ENCODE results near the gene DNAH17. TPM values are rescaled to one million over a fixed set of nuclear protein-coding genes. Genes with fewer than 3 reads are reported as not detected.

DNAH17 gene
- total RNA-seq, 4 donors from 2014 or later = 0.89 to 15.4 (median 3.8) TPM

DNA sequence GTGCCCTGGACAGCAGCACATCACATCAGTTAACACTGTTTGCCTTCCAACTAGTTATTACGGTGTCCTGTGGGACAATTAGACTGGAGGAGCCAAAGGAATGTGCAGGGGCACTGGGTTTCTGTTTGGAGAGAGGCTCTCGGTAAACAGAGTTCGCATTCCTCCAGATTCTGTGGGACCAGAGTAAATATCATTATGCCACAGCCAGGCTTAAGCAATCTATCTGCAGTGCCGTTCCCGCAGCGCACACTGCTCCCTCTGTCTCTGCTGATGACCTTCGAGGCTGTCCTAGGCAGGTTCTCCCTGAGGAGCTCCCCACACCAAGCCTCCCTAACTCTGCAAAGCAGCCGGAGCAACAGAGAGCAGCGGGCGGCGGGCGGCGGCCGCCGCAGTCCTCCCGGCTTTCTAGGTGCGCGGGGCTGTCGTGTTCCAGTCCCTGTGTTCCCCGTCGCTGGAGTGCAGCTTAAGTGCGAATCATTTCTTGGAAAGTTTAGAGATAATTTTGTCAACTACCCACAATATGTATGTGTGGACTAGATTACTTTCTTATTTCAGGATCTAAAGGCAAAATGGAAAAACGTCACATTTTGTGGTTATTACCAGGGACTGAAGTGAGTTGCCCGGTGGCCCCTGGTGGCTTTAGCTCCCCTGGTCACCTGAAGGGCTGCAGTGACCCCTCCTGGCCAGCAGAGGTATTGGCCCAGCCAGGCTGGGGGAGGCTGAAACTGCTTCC is 155.5 kb downstream of the DNAH17 start:
- intact Hi-C loops (cut with DNase I; ENCODE audit: low total_unique reads) = loop anchor here (2.0 to 5.0 kb wide), 2 partner anchors 61 to 129 kb away; partner anchors contain the start of gene SOCS3
- DNase-seq (ENCODE audit: low spot score in 2 of 2) = peak; percentile 55 to 94
- WGBS, 2 donors = 79 to 80% methylated on average over 24 of the region's 24 CpGs
- no peak for TF ChIP-seq POLR2A (IDR thresholded peaks at IDR 0.05)
- TF ChIP-seq, protein P1, sequence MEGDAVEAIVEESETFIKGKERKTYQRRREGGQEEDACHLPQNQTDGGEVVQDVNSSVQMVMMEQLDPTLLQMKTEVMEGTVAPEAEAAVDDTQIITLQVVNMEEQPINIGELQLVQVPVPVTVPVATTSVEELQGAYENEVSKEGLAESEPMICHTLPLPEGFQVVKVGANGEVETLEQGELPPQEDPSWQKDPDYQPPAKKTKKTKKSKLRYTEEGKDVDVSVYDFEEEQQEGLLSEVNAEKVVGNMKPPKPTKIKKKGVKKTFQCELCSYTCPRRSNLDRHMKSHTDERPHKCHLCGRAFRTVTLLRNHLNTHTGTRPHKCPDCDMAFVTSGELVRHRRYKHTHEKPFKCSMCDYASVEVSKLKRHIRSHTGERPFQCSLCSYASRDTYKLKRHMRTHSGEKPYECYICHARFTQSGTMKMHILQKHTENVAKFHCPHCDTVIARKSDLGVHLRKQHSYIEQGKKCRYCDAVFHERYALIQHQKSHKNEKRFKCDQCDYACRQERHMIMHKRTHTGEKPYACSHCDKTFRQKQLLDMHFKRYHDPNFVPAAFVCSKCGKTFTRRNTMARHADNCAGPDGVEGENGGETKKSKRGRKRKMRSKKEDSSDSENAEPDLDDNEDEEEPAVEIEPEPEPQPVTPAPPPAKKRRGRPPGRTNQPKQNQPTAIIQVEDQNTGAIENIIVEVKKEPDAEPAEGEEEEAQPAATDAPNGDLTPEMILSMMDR (IDR thresholded peaks at IDR 0.05) = peak in 1 of 3 donors; percentile 79
- H3K4me3 ChIP-seq (ENCODE audit: low read depth, poor library complexity, severe bottlenecking) = no peak overlapping the region

DNA sequence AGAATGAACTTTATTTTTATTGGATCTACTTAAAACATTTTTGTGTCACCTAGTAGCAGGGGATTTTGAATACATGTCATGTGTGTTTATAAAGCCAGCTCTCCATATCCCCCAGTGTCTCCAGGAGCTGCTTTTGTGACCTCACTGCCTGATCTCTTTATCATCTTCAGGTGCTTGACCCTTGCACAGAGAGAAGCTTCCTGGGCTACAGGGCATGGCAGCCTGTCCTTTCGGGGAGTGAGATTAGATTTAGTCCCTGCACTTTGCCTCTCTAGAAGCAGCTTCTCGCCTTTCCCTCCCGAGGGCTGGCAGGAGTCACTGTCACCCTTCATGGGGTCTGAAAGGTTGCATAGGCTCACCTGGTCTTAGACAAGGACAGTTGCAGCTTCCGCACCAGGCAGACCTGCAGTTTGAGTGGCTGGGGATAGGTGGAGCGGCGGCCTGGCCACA is 156.1 kb downstream of the DNAH17 start:
- intact Hi-C loops (cut with DNase I; ENCODE audit: low total_unique reads) = loop anchor here (2.0 to 5.0 kb wide), 2 partner anchors 60 to 129 kb away; partner anchors contain the start of gene SOCS3
- WGBS, 2 donors = 88 to 92% methylated on average over 6 of the region's 6 CpGs
- no peak for DNase-seq (ENCODE audit: low spot score in 2 of 2)
- no peak overlapping the region for H3K4me3 ChIP-seq (ENCODE audit: low read depth, poor library complexity, severe bottlenecking)
- no peak for TF ChIP-seq POLR2A (IDR thresholded peaks at IDR 0.05)
- TF ChIP-seq, protein P1 (IDR thresholded peaks at IDR 0.05) = no peak

DNA sequence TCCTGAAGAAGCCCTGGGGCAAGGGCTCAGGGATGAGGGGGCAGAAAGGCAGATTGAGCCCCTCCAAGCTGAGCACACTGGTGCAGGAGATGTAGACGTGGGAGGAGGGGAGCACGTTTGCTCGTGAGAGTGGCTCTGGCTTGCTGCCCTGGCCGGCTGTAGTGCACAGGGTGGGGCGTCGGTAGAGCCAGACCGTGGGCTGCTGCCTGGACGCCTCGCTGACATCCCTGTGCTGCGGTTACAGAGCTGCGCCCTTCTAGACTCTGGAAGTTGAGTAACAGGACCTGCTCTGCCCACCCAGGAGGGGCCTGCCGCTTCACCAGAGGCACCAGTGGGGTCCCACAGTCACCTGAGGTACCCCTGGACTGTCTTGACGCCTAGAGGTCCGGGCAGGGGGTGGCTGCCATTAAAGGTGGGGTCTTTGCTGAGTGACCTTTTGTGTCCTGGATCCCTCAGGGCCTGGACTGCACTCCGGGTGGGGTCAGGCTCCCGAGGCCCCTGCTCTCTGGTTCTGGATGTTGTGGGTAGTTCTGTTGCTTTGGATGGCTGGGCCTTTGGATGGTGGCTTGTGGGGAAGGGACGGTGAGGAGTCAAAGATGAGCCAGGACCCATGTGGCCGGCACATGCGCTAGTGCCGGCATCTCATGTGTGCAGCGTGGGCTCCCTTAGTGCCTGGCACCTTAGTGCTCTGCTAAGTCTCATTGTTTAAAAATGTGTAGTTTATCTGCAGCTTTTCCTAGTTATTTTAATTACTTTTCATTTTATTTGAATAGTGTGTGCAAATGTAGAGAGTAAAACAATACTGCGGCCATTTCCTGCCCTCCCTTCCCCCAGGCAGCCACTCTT is 157.0 kb downstream of the DNAH17 start:
- DNase-seq (ENCODE audit: low spot score in 2 of 2) = no peak
- intact Hi-C loops (cut with DNase I; ENCODE audit: low total_unique reads) = loop anchor here (2.0 to 5.0 kb wide), 2 partner anchors 59 to 128 kb away; partner anchors contain the start of gene SOCS3
- H3K4me3 ChIP-seq (ENCODE audit: low read depth, poor library complexity, severe bottlenecking) = no peak overlapping the region
- TF ChIP-seq, protein P1 (IDR thresholded peaks at IDR 0.05) = no peak
- TF ChIP-seq POLR2A (IDR thresholded peaks at IDR 0.05) = no peak
- 52 to 78% methylated on average over 20 to 22 of the region's 22 CpGs for WGBS, 2 donors

DNA sequence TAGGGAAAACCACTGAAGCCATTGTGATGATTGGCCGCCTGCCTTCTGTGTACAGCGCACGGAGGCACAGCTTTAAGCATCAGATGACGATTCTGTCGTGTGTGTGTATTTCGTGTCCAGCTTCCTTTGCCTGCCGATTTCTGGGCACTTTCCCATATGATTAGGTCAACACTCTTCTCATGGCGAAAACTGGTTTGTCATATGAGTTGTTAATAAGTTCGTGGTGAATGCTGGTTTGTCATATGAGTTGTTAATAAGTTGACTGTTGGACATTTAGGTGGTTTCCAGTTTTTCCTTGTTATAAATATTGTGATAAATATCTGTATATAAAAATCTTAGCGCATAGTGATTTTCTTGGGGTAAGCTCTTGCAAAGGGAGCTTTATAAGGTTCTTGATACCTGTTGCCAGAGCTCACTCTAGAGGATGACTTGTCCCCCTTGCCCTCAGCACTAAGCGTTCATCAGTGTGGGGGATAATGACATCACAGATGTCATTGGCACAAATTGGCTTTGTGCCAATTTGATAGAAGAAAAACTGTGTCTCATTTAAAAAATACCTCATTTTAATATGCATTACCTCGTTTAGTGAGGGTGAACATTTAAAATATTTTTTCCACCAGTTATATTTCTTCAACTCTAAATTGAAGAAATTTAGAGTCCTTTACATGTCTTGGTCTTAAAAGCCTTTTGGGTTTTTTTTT is 158.7 kb downstream of the DNAH17 start:
- WGBS, 2 donors = 68 to 72% methylated on average over 12 of the region's 12 CpGs
- no peak for DNase-seq (ENCODE audit: low spot score in 2 of 2)
- intact Hi-C loops (cut with DNase I; ENCODE audit: low total_unique reads) = no loop called here
- TF ChIP-seq, protein P1 (IDR thresholded peaks at IDR 0.05) = no peak
- no peak for TF ChIP-seq POLR2A (IDR thresholded peaks at IDR 0.05)
- no peak overlapping the region for H3K4me3 ChIP-seq (ENCODE audit: low read depth, poor library complexity, severe bottlenecking)

DNA sequence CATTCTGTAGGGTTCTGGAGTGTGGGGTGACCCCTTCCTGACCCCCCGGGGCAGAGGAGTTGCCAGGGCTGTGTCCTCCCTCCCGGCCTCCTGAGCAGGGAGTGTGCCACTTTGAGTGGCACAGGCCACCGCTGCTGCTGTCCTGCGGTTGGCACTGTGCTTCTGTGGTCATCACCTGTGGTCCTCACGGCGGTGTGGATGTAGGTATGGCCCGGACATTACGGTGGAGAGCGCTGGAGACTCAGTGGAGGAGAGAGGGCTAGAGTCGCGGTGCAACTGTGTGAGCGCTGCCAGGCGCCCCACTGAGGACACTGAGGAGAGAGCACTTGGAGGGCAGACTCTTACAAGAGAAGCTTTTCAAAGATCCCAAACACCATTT is 159.7 kb downstream of the DNAH17 start:
- intact Hi-C loops (cut with DNase I; ENCODE audit: low total_unique reads) = no loop called here
- no peak for TF ChIP-seq POLR2A (IDR thresholded peaks at IDR 0.05)
- TF ChIP-seq, protein P1 (IDR thresholded peaks at IDR 0.05) = no peak
- 94 to 96% methylated on average over 13 of the region's 13 CpGs for WGBS, 2 donors
- no peak for DNase-seq (ENCODE audit: low spot score in 2 of 2)
- H3K4me3 ChIP-seq (ENCODE audit: low read depth, poor library complexity, severe bottlenecking) = no peak overlapping the region

Data from lower leg skin (tissue), 4 donors.